ENCODE data around the gene IL11RA.

The IL11RA gene

GRCh38 chr9:34653151-34654072, 1.4 kb downstream of the IL11RA start:
- Mint-ChIP-seq H3K27me3 (no peaks in the 10 kb centered on the region), H3K27ac (no peak overlapping the region), H3K9me3 (no peaks in the 10 kb centered on the region), H3K4me3 (no peak overlapping the region), H3K36me3 (peaks cover 22% of the 10 kb centered on the region), H3K4me1 (peaks cover 23% of the 10 kb centered on the region)
- CTCF ChIA-PET = no interaction called here
- DNase-seq = no peak

DNA sequence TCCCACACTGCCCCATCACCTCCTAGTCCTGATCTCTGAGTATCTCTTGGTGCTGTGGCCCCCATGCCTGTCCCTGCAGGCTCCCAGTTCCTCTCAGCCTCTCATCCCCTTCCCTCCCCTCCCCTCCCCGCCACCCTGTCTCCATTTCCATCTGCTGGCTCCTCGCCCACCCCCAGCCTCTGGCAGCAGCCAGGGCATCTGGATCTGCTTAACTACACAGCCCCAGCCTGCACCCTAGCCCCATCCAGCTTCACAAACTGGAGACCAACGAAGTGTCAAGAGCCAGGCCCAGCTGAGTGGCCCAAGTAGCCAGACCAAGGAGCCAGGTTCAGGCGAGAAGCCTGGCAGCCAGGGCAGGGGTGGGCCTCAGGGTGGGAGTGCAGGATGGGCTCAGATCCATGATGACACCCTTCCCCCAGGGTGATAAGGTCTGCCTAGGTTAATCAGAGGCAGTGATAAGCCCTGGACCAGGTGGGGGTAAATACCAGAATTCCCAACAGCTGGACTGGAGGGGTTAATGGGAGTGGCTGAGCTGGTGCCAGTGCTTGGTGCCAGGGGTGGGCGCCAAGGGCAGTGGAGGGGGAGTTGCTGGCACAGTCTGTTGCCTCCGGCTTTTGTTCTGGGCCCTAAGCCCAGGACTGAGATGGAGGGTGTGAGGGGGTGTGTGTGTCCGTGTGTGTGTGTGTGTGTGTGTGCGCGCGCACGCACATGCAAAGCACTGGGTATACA, 2.5 kb downstream of the IL11RA start:
- Mint-ChIP-seq H3K4me1 (peaks cover 12% of the 10 kb centered on the region), H3K9me3 (no peaks in the 10 kb centered on the region), H3K27me3 (no peaks in the 10 kb centered on the region), H3K4me3 (no peak overlapping the region), H3K27ac (no peak overlapping the region), H3K36me3 (peaks cover 11% of the 10 kb centered on the region)
- no peak for DNase-seq
- CTCF ChIA-PET = no interaction called here

GRCh38 chr9:34655394-34655793, 3.4 kb downstream of the IL11RA start:
- peaks cover 9% of the 10 kb centered on the region for H3K36me3 Mint-ChIP-seq
- CTCF ChIA-PET = no interaction called here
- no peaks in the 10 kb centered on the region for H3K9me3 Mint-ChIP-seq
- H3K27me3 Mint-ChIP-seq = no peaks in the 10 kb centered on the region
- H3K4me3 Mint-ChIP-seq = no peak overlapping the region
- DNase-seq = no peak
- H3K4me1 Mint-ChIP-seq = peaks cover 12% of the 10 kb centered on the region
- no peak overlapping the region for H3K27ac Mint-ChIP-seq

DNA sequence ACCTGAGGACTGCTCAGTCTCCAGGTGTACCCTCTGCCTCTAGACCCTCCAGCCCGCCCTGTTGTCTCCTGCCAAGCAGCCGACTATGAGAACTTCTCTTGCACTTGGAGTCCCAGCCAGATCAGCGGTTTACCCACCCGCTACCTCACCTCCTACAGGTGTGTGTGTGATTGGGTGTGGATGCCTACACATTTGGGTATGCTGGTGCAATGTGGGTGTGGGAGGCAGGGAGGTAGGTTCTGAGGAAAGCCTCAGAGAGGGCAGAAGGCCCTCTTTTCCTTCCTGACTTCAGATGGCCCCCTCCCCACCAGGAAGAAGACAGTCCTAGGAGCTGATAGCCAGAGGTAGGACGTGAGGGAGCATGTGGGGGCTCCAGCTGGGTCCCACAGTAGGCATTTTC, 5.0 kb downstream of the IL11RA start:
- Mint-ChIP-seq H3K9me3 (no peaks in the 10 kb centered on the region), H3K36me3 (peaks cover 16% of the 10 kb centered on the region), H3K4me1 (peaks cover 19% of the 10 kb centered on the region), H3K27me3 (no peaks in the 10 kb centered on the region), H3K27ac (no peak overlapping the region), H3K4me3 (no peak overlapping the region)
- CTCF ChIA-PET = interaction anchor here (1.0 to 1.8 kb wide), 2 partner anchors 9 to 23 kb away, joined by 3 to 4 read pairs; no protein-coding TSS in a partner anchor
- no peak for DNase-seq

DNA sequence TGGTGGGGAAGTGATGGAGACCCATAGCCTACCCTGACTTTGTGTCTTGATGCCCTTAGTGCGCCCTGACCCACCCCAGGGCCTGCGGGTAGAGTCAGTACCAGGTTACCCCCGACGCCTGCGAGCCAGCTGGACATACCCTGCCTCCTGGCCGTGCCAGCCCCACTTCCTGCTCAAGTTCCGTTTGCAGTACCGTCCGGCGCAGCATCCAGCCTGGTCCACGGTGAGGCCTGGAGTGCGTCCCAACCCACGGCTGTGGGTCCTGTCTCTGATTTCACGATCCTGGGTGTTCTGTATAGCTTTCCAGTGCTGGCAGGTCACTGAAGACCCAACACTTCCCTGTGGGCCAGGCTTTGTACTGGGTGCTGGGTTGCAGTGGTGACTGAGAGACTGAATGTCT, 6.5 kb downstream of the IL11RA start:
- no peak overlapping the region for H3K27ac Mint-ChIP-seq
- DNase-seq = no peak
- peaks cover 24% of the 10 kb centered on the region for H3K4me1 Mint-ChIP-seq
- no peaks in the 10 kb centered on the region for H3K27me3 Mint-ChIP-seq
- H3K36me3 Mint-ChIP-seq = peaks cover 21% of the 10 kb centered on the region
- H3K9me3 Mint-ChIP-seq = no peaks in the 10 kb centered on the region
- CTCF ChIA-PET = interaction anchor here (2.4 kb wide), 1 partner anchor 11 kb away, joined by 8 read pairs; no protein-coding TSS in a partner anchor
- no peak overlapping the region for H3K4me3 Mint-ChIP-seq

DNA sequence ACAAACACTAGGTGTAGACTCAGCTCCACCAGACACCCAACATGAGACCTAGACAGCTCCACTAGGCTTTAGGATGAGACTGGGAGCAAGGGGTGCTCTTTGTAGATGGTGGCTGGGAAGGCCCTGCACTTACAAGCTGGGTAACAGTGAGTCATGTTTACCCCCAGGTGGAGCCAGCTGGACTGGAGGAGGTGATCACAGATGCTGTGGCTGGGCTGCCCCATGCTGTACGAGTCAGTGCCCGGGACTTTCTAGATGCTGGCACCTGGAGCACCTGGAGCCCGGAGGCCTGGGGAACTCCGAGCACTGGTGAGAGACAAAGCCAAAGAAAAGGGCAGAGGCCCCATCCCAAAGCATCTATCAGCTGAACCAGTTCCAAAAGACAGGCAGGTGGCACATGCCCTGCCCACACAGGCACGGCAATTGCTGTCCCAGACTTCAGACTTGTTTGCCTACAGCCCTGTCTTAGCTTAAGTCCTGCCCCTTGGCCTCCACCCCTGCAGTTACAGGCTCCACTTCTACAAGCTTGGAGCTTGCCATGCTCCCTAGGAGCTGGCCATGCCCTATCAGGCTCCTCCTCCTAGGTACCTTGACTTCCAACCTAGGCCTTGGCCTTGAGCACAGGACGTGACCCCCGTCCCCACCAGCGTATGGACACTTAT, 7.7 kb downstream of the IL11RA start:
- H3K4me1 Mint-ChIP-seq = peaks cover 36% of the 10 kb centered on the region
- peaks cover 24% of the 10 kb centered on the region for H3K36me3 Mint-ChIP-seq
- no peaks in the 10 kb centered on the region for H3K9me3 Mint-ChIP-seq
- CTCF ChIA-PET = interaction anchor here (1.1 to 2.4 kb wide), 3 partner anchors 12 to 43 kb away, joined by 3 to 8 read pairs (median 3); no protein-coding TSS in a partner anchor
- H3K4me3 Mint-ChIP-seq = no peak overlapping the region
- DNase-seq = no peak
- H3K27me3 Mint-ChIP-seq = no peaks in the 10 kb centered on the region
- no peak overlapping the region for H3K27ac Mint-ChIP-seq

DNA sequence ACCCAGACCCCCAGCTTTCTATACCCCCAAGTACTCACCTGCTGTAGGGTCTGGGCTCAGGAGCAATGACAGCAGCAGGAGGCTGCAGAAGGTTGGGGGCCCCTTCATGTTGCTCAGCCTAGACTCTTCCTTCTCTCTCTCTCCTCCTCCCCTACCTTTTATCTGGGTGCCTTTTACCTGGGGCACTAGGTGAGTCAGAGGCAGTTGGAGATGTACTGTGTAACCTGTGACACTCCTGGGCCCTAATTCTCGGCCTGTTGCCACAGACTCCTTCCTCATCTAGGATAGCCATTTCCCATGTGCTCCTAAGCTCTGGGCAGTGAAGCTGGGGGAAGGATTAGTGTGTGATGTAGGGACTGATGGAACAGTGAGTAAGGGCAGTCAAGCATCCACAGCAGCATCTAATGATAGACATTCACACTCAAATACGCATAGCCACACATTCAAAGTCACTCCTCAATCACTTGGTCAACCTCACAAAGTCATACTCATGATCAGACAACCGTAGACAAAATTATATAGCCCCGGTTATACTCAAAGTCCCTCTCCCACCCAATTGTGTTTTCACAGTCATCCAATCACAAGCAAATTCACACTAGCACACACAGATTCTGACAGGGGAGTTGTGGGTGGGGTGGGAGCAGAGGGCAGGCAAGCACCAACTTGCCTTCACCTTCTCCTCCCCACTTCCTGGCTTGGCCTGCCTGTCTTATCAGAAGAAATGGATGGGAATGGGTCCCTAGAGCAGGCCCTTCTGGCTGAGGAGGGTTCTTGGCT, 10.7 kb downstream of the IL11RA start, which contains the start of gene CCL27:
TSS of gene CCL27 (minus strand) at position 132 of the 777 bp plus-strand sequence. CDS start at position 108, 24 bp downstream.
- peak; percentile 40 for DNase-seq
- peaks cover 28% of the 10 kb centered on the region for H3K36me3 Mint-ChIP-seq
- peaks cover 10% of the 10 kb centered on the region for H3K27me3 Mint-ChIP-seq
- H3K27ac Mint-ChIP-seq = peak within 1 kb of the TSS; percentile 93
- CTCF ChIA-PET = interaction anchor here (0.6 to 5.2 kb wide), 8 partner anchors 10 to 260 kb away, joined by 3 to 36 read pairs (median 4); partner anchors contain the start of genes GALT and IL11RA
- H3K9me3 Mint-ChIP-seq = no peaks in the 10 kb centered on the region
- peaks cover 49% of the 10 kb centered on the region for H3K4me1 Mint-ChIP-seq
- H3K4me3 Mint-ChIP-seq = peak within 1 kb of the TSS; percentile 24

- peaks cover 49% of the 10 kb centered on the region for H3K4me1 Mint-ChIP-seq
- H3K36me3 Mint-ChIP-seq = peaks cover 30% of the 10 kb centered on the region
- DNase-seq = no peak
- peak overlapping the region; percentile 24 for H3K4me3 Mint-ChIP-seq
- CTCF ChIA-PET = interaction anchor here (0.6 to 5.2 kb wide), 8 partner anchors 11 to 261 kb away, joined by 3 to 36 read pairs (median 4); partner anchors contain the start of genes GALT, IL11RA and SIGMAR1
- H3K9me3 Mint-ChIP-seq = no peaks in the 10 kb centered on the region
- H3K27me3 Mint-ChIP-seq = peaks cover 11% of the 10 kb centered on the region
- H3K27ac Mint-ChIP-seq = peak overlapping the region; percentile 93
Measured at GRCh38 chr9:34663303-34663605, 11.3 kb downstream of the IL11RA start.

DNA sequence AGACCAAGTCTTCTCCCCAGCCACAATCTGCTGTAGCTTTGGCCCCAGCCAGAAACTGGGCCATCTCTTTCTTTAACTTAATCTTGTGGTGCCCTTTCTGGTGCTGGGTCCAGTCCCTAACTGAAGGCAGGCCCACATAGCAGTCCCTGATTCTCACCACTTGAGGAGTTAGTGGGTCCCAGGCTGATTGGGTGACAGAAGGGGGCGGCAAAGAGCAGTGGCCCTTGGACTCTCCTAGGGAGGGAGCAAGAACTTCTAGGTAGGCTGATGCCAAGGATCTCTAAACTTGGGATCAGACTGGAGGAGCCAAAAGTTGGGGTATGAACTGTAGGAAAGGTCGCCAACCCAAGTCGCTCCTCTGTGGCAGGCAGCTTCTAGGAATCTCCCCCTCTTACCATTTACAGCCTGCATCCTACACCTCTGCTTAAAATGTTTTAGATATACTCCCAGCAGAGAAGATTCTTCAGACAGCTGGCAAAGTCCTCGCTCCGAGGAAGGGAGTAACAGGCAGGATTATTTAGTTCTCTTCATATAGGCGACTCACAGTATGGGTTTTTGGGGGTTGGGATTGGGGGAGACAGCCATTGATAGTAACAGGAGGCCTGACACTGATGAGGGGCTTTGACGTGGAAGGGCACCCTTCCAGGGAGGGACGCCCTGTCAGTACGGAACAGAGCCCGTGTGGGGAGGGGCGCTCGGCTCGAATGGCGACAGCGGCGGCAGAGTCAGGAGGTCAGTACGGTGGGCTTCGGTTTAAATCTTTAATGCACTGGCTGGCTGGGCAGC, 12.5 kb downstream of the IL11RA start:
- DNase-seq = peak; percentile 84
- peaks cover 7% of the 10 kb centered on the region for H3K9me3 Mint-ChIP-seq
- peak overlapping the region; percentile 93 for H3K27ac Mint-ChIP-seq
- peaks cover 38% of the 10 kb centered on the region for H3K36me3 Mint-ChIP-seq
- H3K4me3 Mint-ChIP-seq = peak overlapping the region; percentile 85
- CTCF ChIA-PET = interaction anchor here (0.8 to 5.2 kb wide), 12 partner anchors 10 to 54 kb away, joined by 3 to 36 read pairs (median 4); partner anchors contain the start of genes GALT and SIGMAR1
- H3K27me3 Mint-ChIP-seq = peaks cover 15% of the 10 kb centered on the region
- H3K4me1 Mint-ChIP-seq = peaks cover 49% of the 10 kb centered on the region

- H3K27me3 Mint-ChIP-seq = peaks cover 15% of the 10 kb centered on the region
- H3K36me3 Mint-ChIP-seq = peaks cover 41% of the 10 kb centered on the region
- H3K4me3 Mint-ChIP-seq = peak overlapping the region; percentile 85
- CTCF ChIA-PET = interaction anchor here (0.8 to 5.2 kb wide), 10 partner anchors 10 to 447 kb away, joined by 3 to 36 read pairs (median 4); partner anchors contain the start of genes GALT and SIGMAR1
- DNase-seq = no peak
- peaks cover 11% of the 10 kb centered on the region for H3K9me3 Mint-ChIP-seq
- H3K4me1 Mint-ChIP-seq = peaks cover 49% of the 10 kb centered on the region
- peak overlapping the region; percentile 93 for H3K27ac Mint-ChIP-seq
Measured at GRCh38 chr9:34665067-34665380, 13.0 kb downstream of the IL11RA start.

- peaks cover 38% of the 10 kb centered on the region for H3K36me3 Mint-ChIP-seq
- H3K9me3 Mint-ChIP-seq = peaks cover 14% of the 10 kb centered on the region
- H3K27me3 Mint-ChIP-seq = peaks cover 15% of the 10 kb centered on the region
- DNase-seq = peak; percentile 92
- CTCF ChIA-PET = interaction anchor here (0.8 to 5.2 kb wide), 9 partner anchors 9 to 446 kb away, joined by 3 to 36 read pairs (median 4); partner anchors contain the start of genes GALT and SIGMAR1
- peaks cover 49% of the 10 kb centered on the region for H3K4me1 Mint-ChIP-seq
- H3K4me3 Mint-ChIP-seq = peak overlapping the region; percentile 85
- H3K27ac Mint-ChIP-seq = peak overlapping the region; percentile 93
Measured at GRCh38 chr9:34665381-34666250, 13.6 kb downstream of the IL11RA start.

All from activated naive CD4-positive, alpha-beta T cell treated with anti-CD3 and anti-CD28 coated beads, Interleukin-2, amount 10 ng/mL, durations not matched to agents 7 days and 5 days (primary cell).